ENCODE measurements around the gene OR8I2.
"Not testable (repeated sequence)": the region's sequence is repeated elsewhere in the genome, so short reads cannot be mapped to it uniquely, and the experiment has no call there.

Gene OR8I2

GRCh38 chr11:56093008-56093407 is at the start of gene OR8I2:
Gene OR8I2 (plus strand): TSS chr11:56093308. CDS start chr11:56093308, 0 bp downstream.
- no peak for DNase-seq

- no peak for DNase-seq
These were observed 47.6 kb upstream of the OR8I2 start for GRCh38 chr11:56045538-56045937.

DNA sequence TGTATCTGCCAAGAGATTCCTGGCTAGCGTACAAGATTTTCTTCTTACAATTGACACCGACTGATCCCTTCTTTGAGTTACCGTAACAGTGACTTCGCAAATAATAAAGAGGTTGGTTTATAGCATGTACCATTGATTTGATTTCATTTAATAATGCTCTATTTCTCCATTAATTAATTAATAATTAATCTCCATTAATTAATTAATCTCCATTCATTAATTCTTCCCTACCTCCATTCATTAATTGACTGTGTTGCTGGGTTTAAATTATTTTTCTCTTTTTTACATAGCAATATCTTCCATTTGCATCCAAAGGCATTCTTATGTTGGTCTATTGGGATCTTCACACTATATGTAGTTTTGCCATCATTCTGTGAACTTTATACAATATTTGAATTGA is 44.6 kb upstream of the OR8I2 start:
- DNase-seq: no peak

GRCh38 chr11:56049487-56049886 is 43.6 kb upstream of the OR8I2 start:
- DNase-seq: no peak

GRCh38 chr11:56056366-56056765 is 36.7 kb upstream of the OR8I2 start:
- not testable (repeated sequence) for DNase-seq

DNA sequence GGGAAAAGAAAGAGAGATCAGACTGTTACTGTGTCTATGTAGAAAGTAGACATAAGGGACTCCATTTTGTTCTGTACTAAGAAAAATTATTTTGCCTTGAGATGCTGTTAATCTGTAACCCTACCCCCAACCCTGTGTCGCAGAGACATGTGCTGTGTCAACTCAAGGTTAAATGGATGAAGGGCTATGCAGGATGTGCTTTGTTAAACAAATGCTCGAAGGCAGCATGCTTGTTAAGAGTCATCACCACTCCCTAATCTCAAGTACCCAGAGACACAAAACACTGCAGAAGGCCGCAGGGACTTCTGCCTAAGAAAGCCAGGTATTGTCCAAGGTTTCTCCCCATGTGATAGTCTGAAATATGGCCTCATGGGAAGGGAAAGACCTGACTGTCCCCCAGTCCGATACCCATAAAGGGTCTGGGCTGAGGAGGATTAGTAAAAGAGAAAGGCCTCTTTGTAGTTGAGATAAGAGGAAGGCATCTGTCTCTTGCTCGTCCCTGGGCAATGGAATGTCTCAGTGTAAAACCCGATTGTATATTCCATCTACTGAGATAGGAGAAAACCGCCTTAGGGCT is 35.4 kb upstream of the OR8I2 start:
- DNase-seq: not testable (repeated sequence)

DNA sequence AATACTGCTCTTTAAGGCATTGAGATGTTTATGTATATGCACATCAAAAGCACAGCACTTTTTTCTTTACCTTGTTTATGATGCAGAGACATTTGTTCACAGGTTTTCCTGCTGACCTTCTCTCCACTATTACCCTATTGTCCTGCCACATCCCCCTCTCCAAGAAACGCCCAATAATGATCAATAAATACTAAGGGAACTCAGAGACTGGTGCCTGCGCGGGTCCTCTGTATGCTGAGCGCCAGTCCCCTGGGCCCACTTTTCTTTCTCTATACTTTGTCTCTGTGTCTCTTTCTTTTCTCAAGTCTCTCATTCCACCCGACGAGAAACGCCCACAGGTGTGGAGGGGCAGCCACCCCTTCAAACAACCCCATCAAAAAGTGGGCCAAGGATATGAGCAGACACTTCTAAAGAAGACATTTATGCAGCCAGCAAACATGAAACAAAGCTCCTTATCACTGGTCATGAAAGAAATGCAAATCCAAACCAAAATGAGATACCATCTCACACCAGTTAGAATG is 34.8 kb upstream of the OR8I2 start:
- DNase-seq: not testable (repeated sequence)

DNA sequence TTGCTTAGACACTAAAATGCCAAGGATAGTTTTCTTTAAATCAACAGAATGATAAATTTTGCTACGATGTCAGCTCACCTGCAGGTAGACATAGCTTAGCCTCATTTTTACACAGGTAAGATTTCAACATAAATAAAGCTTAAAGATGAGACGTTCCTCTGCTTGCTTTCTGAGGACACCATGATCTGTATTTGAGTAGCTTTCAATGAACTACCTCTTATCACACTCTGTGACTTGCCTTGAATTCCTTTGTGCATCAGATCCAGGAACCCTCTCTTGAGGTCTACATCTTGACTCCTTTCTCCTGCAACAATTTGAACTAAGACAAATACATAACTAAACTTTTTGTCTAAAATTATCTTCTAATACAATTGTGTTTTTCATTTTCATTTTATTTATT is 26.1 kb upstream of the OR8I2 start:
- DNase-seq: no peak

- DNase-seq: no peak
These were observed 3.4 kb upstream of the OR8I2 start for GRCh38 chr11:56089697-56090096.

- no peak for DNase-seq
These were observed 10.2 kb downstream of the OR8I2 start, which contains the start of gene OR8H2 for GRCh38 chr11:56103210-56103737. Gene OR8H2 (plus strand): TSS chr11:56103687. CDS start chr11:56105043, 1,356 bp downstream.

DNA sequence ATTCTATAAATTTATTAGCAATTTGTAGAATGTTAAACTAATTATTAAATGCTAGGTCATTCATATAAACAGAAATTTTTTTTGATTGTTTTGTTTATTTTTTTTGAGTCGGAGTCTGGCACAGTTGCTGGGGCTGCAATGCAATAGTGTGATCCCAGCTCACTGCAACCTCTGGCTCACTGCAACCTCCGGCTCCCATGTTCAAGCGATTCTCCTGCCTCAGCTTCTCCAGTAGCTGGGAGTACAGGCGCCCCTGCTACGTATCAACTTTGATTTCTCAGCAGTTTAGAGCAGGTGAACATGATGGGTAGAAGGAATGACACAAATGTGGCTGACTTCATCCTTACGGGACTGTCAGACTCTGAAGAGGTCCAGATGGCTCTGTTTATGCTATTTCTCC is 29.0 kb downstream of the OR8I2 start, which contains the start of gene OR8H3:
Gene OR8H3, plus strand, starts transcription at position 301 of the 400 bp plus-strand sequence. Its CDS starts 0 bp downstream, at position 301.
- DNase-seq: no peak

DNA sequence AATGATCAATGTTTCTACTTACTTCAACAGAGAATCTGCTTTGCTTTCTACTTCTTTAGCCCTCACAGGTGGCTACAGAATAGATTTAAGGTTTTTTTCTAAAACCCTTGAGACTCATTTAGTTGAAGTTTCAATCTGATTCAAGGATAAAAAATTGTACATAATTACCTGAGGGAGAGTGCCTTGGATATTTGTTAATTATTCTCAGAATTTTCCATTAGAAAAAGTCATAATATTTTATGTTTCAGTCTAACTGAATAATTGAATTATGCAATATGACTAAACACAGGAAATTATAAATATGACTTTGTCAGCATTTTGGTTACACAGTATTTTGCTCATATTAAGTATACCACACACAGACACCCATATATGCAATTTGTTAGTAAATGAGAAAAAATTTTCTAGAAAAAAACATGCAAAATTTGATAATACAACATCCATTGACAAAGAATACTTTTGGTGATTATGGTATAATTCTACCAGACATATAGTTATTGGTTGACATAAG is 47.1 kb downstream of the OR8I2 start, which contains the start of gene OR8J3:
Gene OR8J3, minus strand, starts transcription at position 51 of the 511 bp plus-strand sequence. CDS start 2,483 bp downstream, outside the sequence.
- no peak for DNase-seq

- DNase-seq: not testable (repeated sequence)
These were observed 50.6 kb downstream of the OR8I2 start for GRCh38 chr11:56143681-56144080.

All from hypothalamus (tissue), 51 donors.